ENCODE data around the gene CEND1. TPM values are rescaled to one million over a fixed set of nuclear protein-coding genes. Genes with fewer than 3 reads are reported as not detected.
A peak's percentile ranks its signal among the peaks of the same experiment; 100 is the strongest.

CEND1 gene
- total and polyA plus RNA-seq, 2 of the 13 experiments (the other 11 are each of a cell fraction or from before 2014, with no cell fraction given), result not detected

DNA sequence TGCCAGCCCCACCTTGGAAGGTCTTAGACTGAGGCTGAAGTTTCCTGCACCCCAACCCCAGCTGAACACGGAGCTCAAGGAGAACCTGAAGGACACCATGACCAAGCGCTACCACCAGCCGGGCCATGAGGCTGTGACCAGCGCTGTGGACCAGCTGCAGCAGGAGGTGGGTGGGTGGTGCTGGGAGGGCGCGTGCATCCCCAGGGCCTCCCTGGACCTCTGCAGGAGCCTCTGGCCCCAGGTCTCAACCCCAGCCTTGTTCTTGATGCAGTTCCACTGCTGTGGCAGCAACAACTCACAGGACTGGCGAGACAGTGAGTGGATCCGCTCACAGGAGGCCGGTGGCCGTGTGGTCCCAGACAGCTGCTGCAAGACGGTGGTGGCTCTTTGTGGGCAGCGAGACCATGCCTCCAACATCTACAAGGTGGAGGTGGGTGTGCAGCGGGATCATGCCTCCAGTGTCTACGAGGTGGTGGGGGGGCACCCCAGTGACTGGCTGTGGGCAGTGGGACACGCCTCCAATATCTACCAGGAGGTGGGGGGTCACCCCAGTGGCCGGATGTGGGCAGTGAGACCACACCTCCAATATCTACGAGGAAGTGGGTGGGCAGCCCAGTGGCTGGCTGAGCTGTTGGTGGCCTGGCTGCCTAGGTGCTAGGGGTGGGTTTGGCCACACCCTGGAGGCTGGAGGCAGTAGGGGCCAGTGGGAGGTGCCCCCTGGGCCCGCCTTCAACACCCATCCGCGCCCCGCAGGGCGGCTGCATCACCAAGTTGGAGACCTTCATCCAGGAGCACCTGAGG, 47.5 kb upstream of the CEND1 start:
- Histone ChIP-seq H4K20me1 (ENCODE audit: insufficient read depth, low read length) (peaks cover 20% of the 10 kb centered on the region; the same call in 1 of the 2 replicates), H3K9me3 (ENCODE audit: low read length) (no peaks in the 10 kb centered on the region), H3K27ac (ENCODE audit: extremely low read length, insufficient read depth, low read length) (peak overlapping the region; percentile 53), H3K4me2 (ENCODE audit: low read depth, low read length) (no peak overlapping the region), H3K27me3 (ENCODE audit: control insufficient read depth in 1 of 2, insufficient read depth in 2 of 2, low read length in 2 of 2) (no peaks in the 10 kb centered on the region), H3K36me3 (replicated peaks in 1 of 2; ENCODE audit: control insufficient read depth in 1 of 2, insufficient read depth in 2 of 2, low read length in 2 of 2) (peaks cover 9 to 36% of the 10 kb centered on the region in 2 experiments), H3K79me2 (ENCODE audit: insufficient read depth, low read length) (peaks cover 36% of the 10 kb centered on the region), H3K9ac (ENCODE audit: insufficient read depth, low read depth, low read length) (no peak overlapping the region), H3K4me3 (replicated peaks in 1 of 3; ENCODE audit: insufficient read depth in 1 of 3, low read depth in 2 of 3, low read length in 3 of 3) (no peak overlapping the region), H2AFZ (ENCODE audit: low read length) (no peak overlapping the region), H3K4me1 (ENCODE audit: insufficient read depth, low read length) (peaks cover 66% of the 10 kb centered on the region)
- in situ Hi-C loops (cut with HindIII; ENCODE audit: extremely low pct_ligation_motif_present, low pct_unique_long_range_greater_than_20kb) (no loop called here), intact Hi-C loops (cut with micrococcal nuclease; ENCODE audit: unreplicated experiment) (no loop called here)
- ATAC-seq, result no peak
- FAIRE-seq, result no peak
- 94% methylated on average over 11 of the region's 22 CpGs for WGBS (ENCODE audit: low lambda C conversion rate)
- CTCF ChIA-PET (ENCODE audit: low intra/inter-chr PET ratio, low total read pairs), result no interaction called here
- DNase-seq (ENCODE audit: low spot score), result no peak
- BruUV-seq (replicated peaks), result no TSS peak
- POLR2A ChIA-PET, result interaction anchor here (0.7 to 16.1 kb wide), 3 partner anchors 8 to 41 kb away, joined by 3 to 264 read pairs (median 141); partner anchors contain the start of genes CD151, CRACR2B and PNPLA2
- TF ChIP-seq RBM22 (optimal IDR thresholded peaks at IDR 0.05; ENCODE audit: low read length) (peak; percentile 87), AGO1 (IDR thresholded peaks at IDR 0.05; ENCODE audit: low read depth, low read length, poor library complexity, severe bottlenecking) (peak; percentile 89), AGO2 (optimal IDR thresholded peaks at IDR 0.05; ENCODE audit: low read depth, low read length) (peak; percentile 97), NCOA5 (CRISPR knock-in tag; IDR thresholded peaks at IDR 0.05) (no peak), ZNF460 (CRISPR knock-in tag; IDR thresholded peaks at IDR 0.05; ENCODE audit: borderline replicate concordance) (no peak), RBFOX2 (IDR thresholded peaks at IDR 0.05; ENCODE audit: low read depth, low read length) (peak; percentile 75), HNRNPL (IDR thresholded peaks at IDR 0.05; ENCODE audit: low read depth, low read length) (0 out of 2 replicates have a peak, but pooled peaks have one; percentile 30), AKAP8 (CRISPR knock-in tag; IDR thresholded peaks at IDR 0.05) (peak; percentile 81), ZNF432 (CRISPR knock-in tag; IDR thresholded peaks at IDR 0.05; ENCODE audit: borderline replicate concordance) (no peak), SIX1 (CRISPR knock-in tag; IDR thresholded peaks at IDR 0.05; ENCODE audit: borderline replicate concordance) (no peak), HNRNPLL (IDR thresholded peaks at IDR 0.05; ENCODE audit: low read depth, low read length, poor library complexity, severe bottlenecking) (peak; percentile 14), KDM2A (CRISPR knock-in tag; IDR thresholded peaks at IDR 0.05; ENCODE audit: borderline replicate concordance, low read depth) (0 out of 2 replicates have a peak, but pooled peaks have one; percentile 5), POLR2G (IDR thresholded peaks at IDR 0.05; ENCODE audit: low read depth, low read length) (peak; percentile 37; the same call in 1 of the 2 replicates), DR1 (CRISPR knock-in tag; IDR thresholded peaks at IDR 0.05) (0 out of 2 replicates have a peak, but pooled peaks have one; percentile 26)
- TF ChIP-seq, protein P1, sequence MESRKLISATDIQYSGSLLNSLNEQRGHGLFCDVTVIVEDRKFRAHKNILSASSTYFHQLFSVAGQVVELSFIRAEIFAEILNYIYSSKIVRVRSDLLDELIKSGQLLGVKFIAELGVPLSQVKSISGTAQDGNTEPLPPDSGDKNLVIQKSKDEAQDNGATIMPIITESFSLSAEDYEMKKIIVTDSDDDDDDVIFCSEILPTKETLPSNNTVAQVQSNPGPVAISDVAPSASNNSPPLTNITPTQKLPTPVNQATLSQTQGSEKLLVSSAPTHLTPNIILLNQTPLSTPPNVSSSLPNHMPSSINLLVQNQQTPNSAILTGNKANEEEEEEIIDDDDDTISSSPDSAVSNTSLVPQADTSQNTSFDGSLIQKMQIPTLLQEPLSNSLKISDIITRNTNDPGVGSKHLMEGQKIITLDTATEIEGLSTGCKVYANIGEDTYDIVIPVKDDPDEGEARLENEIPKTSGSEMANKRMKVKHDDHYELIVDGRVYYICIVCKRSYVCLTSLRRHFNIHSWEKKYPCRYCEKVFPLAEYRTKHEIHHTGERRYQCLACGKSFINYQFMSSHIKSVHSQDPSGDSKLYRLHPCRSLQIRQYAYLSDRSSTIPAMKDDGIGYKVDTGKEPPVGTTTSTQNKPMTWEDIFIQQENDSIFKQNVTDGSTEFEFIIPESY (CRISPR knock-in tag; IDR thresholded peaks at IDR 0.05), result peak; percentile 89
- TF ChIP-seq, protein P2, sequence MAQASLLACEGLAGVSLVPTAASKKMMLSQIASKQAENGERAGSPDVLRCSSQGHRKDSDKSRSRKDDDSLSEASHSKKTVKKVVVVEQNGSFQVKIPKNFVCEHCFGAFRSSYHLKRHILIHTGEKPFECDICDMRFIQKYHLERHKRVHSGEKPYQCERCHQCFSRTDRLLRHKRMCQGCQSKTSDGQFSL (CRISPR knock-in tag; IDR thresholded peaks at IDR 0.05), result peak; percentile 84

Data from HepG2 (cell line).